PC-9 (cell line): ENCODE data around the gene JPH2.

Experiments used
- CTCF ChIP-seq: fragments of 200-600 bp; sonication (generic); conservative IDR thresholded peaks from 2 replicates; pipeline ENCODE4 v1.6.1; 2017; ENCODE audit warnings: mixed run types, antibody characterized with exemption, mild to moderate bottlenecking, moderate library complexity
- EZH2 ChIP-seq: fragments of 200-600 bp; sonication (generic); IDR thresholded peaks from 2 replicates; pipeline ENCODE4 v1.8.0; 2017; ENCODE audit warnings: antibody characterized with exemption, low read depth

GRCh38 chr20:44129911-44130718 lies 56.9 kb downstream of the JPH2 start:
- TF ChIP-seq CTCF (no peak), EZH2 (no peak)
